ENCODE measurements around the gene PLXND1. TPM values are rescaled to one million over a fixed set of nuclear protein-coding genes. Genes with fewer than 3 reads are reported as not detected.

Gene PLXND1
- total RNA-seq, 1 experiment from 2014 or later, result 47.3 TPM

- H3K9me2 ChIP-seq (ENCODE audit: insufficient read depth), result no peaks in the 10 kb centered on the region
- CTCF ChIA-PET, result no interaction called here
Measured at GRCh38 chr3:129638481-129638880, 32.0 kb upstream of the PLXND1 start.

More at GRCh38 chr3:129638481-129638880, 32.0 kb upstream of the PLXND1 start:
- no peak overlapping the region for H3K27ac ChIP-seq (ENCODE audit: low read depth, low read length)
- no TSS peak for BruUV-seq (replicated peaks)
- H3K9me3 ChIP-seq (ENCODE audit: control insufficient read depth in 1 of 2, insufficient read depth in 1 of 2, low read depth in 1 of 2, low read length in 2 of 2), result peaks cover 8 to 9% of the 10 kb centered on the region in 2 experiments; a peak in 2 of 4 replicates
- TF ChIP-seq EZH2phosphoT487 (IDR thresholded peaks at IDR 0.05; ENCODE audit: borderline replicate concordance) (no peak), MAX (IDR thresholded peaks at IDR 0.05) (no peak), SRF (IDR thresholded peaks at IDR 0.05; ENCODE audit: low read depth) (no peak), SP1 (IDR thresholded peaks at IDR 0.05; ENCODE audit: low read depth) (no peak), TCF7L2 (IDR thresholded peaks at IDR 0.05; ENCODE audit: borderline replicate concordance, extremely low read depth, insufficient read depth, insufficient read length) (no peak), SIN3A (IDR thresholded peaks at IDR 0.05; ENCODE audit: low read depth) (no peak), CBX3 (IDR thresholded peaks at IDR 0.05; ENCODE audit: low read depth) (no peak), ZBTB33 (IDR thresholded peaks at IDR 0.05; ENCODE audit: extremely low read depth, insufficient replicate concordance, low read length) (no peak), YY1 (IDR thresholded peaks at IDR 0.05; ENCODE audit: extremely low read depth, insufficient replicate concordance, low read depth, low read length) (no peak), ZNF274 (IDR thresholded peaks at IDR 0.05; ENCODE audit: low read depth, low read length) (no peak), ELF1 (IDR thresholded peaks at IDR 0.05; ENCODE audit: borderline replicate concordance, low read depth) (no peak), POLR2AphosphoS5 (IDR thresholded peaks at IDR 0.05; ENCODE audit: low read depth, low read length) (no peak)
- peaks cover 2 to 17% of the 10 kb centered on the region in 2 experiments; a peak in 3 of 4 replicates for H3K4me1 ChIP-seq (ENCODE audit: control insufficient read depth in 1 of 2, insufficient read depth in 2 of 2, low read length in 2 of 2)
- no peaks in the 10 kb centered on the region for H3K36me3 ChIP-seq (ENCODE audit: control insufficient read depth in 1 of 2, insufficient read depth in 2 of 2, low read length in 2 of 2)
- no peak overlapping the region for H3K4me3 ChIP-seq (replicated peaks in 1 of 2; ENCODE audit: low read depth in 1 of 2, low read length in 2 of 2)
- no peaks in the 10 kb centered on the region for H3K79me2 ChIP-seq (ENCODE audit: insufficient read depth, low read length)
- ChIA-PET POLR2A (no interaction called here), RAD21 (ENCODE audit: low non-redundant PET in 1 of 2, low total read pairs in 2 of 2, uncharacterized antibody in 2 of 2, unreplicated experiment in 2 of 2) (interaction anchor here in 1 of 2 experiments (0.8 kb wide), 1 partner anchor 191 kb away, joined by 3 read pairs; no protein-coding TSS in a partner anchor)
- DNase-seq (ENCODE audit: low read depth, low spot score), result no peak
- no peaks in the 10 kb centered on the region for H3K27me3 ChIP-seq (ENCODE audit: insufficient read depth, low read length)
- intact Hi-C loops (cut with micrococcal nuclease), result no loop called here
- no peak overlapping the region for H2AFZ ChIP-seq (ENCODE audit: low read depth, low read length, poor library complexity, severe bottlenecking)
- no peak overlapping the region for H3K4me2 ChIP-seq (ENCODE audit: low read length)
- ATAC-seq, result no peak
- H3K9ac ChIP-seq (ENCODE audit: low read length), result no peak overlapping the region
- H4K20me1 ChIP-seq (ENCODE audit: insufficient read depth), result no peaks in the 10 kb centered on the region

Data from HCT116 (cell line).